Bronchial epithelial cell (primary cell): ENCODE results near the gene TXNL4A. TPM values are rescaled to one million over a fixed set of nuclear protein-coding genes. Genes with fewer than 3 reads are reported as not detected.
"Not testable (repeated sequence)": the region's sequence is repeated elsewhere in the genome, so short reads cannot be mapped to it uniquely, and the experiment has no call there.

Source experiments
- DNase-seq: peaks from one replicate; pipeline ENCODE4 v3.0.0-alpha.2; 2010; ENCODE audit warnings: low read depth
- FAIRE-seq: peaks from 2 replicates; lab custom pipeline; 2011; peaks lifted over from hg19 to GRCh38; lab: Jason Lieb, UNC
- H3K27me3 ChIP-seq: 2 replicates; pipeline ENCODE4 v1.5.1; 2011; ENCODE audit warnings: low read length; ENCODE audit not compliant: control insufficient read depth, insufficient read depth
- H3K36me3 ChIP-seq: 2 replicates; pipeline ENCODE4 v1.5.1; 2011; ENCODE audit warnings: low read length; ENCODE audit not compliant: control insufficient read depth, insufficient read depth
- H3K4me3 ChIP-seq: 2 replicates; pipeline ENCODE4 v1.5.1; 2011; ENCODE audit warnings: mild to moderate bottlenecking, low read depth, low read length, control low read depth
- CTCF ChIP-seq: IDR thresholded peaks from 2 replicates; pipeline ENCODE4 v1.5.1; 2011; ENCODE audit warnings: mild to moderate bottlenecking, moderate library complexity, low read length, control low read depth, inconsistent platforms; ENCODE audit not compliant: insufficient read depth, severe bottlenecking
- total RNA-seq: library from RNA; depleted of rRNA; stranded (reverse); fragments of >200 nt; gene quantifications from 2 replicates; pipeline ENCODE4 v1.2.1, GENCODE V29; 2014

Gene TXNL4A
- total RNA-seq, 1 donor from 2014 or later = 44.0 TPM

- no peaks in the 10 kb centered on the region for H3K27me3 ChIP-seq
- FAIRE-seq (no peak), DNase-seq (peak; percentile 15)
- peak overlapping the region; percentile 77 for H3K4me3 ChIP-seq
- TF ChIP-seq CTCF = no peak
- peaks cover 2% of the 10 kb centered on the region for H3K36me3 ChIP-seq
Observed at GRCh38 chr18:80033181-80034067, 45.1 kb upstream of the TXNL4A start.

GRCh38 chr18:80029690-80030089 is 41.3 kb upstream of the TXNL4A start:
- FAIRE-seq = no peak
- DNase-seq = no peak
- H3K4me3 ChIP-seq = no peak overlapping the region
- H3K36me3 ChIP-seq = no peaks in the 10 kb centered on the region
- TF ChIP-seq CTCF = no peak
- H3K27me3 ChIP-seq = no peaks in the 10 kb centered on the region

- H3K36me3 ChIP-seq, H3K4me3 ChIP-seq, H3K27me3 ChIP-seq: not testable (repeated sequence)
- peak; percentile 40 for FAIRE-seq
- DNase-seq = peak; percentile 54
Observed at GRCh38 chr18:80027719-80028118, 39.4 kb upstream of the TXNL4A start.

- TF ChIP-seq CTCF = no peak
- Histone ChIP-seq H3K4me3 (no peak overlapping the region), H3K27me3 (no peaks in the 10 kb centered on the region), H3K36me3 (no peaks in the 10 kb centered on the region)
- no peak for FAIRE-seq
- DNase-seq = no peak
Observed at GRCh38 chr18:80026363-80026762, 38.0 kb upstream of the TXNL4A start.

GRCh38 chr18:80023173-80023572 is 34.8 kb upstream of the TXNL4A start:
- peak; percentile 19 for TF ChIP-seq CTCF
- no peak overlapping the region for H3K4me3 ChIP-seq
- no peaks in the 10 kb centered on the region for H3K36me3 ChIP-seq
- DNase-seq (no peak), FAIRE-seq (no peak)
- no peaks in the 10 kb centered on the region for H3K27me3 ChIP-seq

- DNase-seq = no peak
- Histone ChIP-seq H3K36me3 (no peaks in the 10 kb centered on the region), H3K27me3 (no peaks in the 10 kb centered on the region), H3K4me3 (no peak overlapping the region)
- TF ChIP-seq CTCF = no peak
- FAIRE-seq = peak; percentile 89
Observed at GRCh38 chr18:80022613-80023012, 34.2 kb upstream of the TXNL4A start.
